CD14-positive monocyte (primary cell): Measurements from ENCODE around the gene ARL15. TPM values are rescaled to one million over a fixed set of nuclear protein-coding genes. Genes with fewer than 3 reads are reported as not detected.

Experiments
- DNase-seq, 3 donors: peaks; one replicate each; pipeline ENCODE4 v3.0.0-alpha.2; 2011 to 2022
- H2AFZ ChIP-seq: 2 replicates; pipeline ENCODE4 v1.6.0; 2012; ENCODE audit warnings: mild to moderate bottlenecking, low read depth, low read length, inconsistent platforms; ENCODE audit not compliant: insufficient read depth, poor library complexity, severe bottlenecking
- H3K27ac ChIP-seq, 2 donors: 1 replicate in 1 of 2; 2 replicates in 1 of 2; pipeline ENCODE4 v1.5.1; 2012 to 2013; ENCODE audit warnings: low read length in 2 of 2, control low read depth in 1 of 2, inconsistent platforms in 1 of 2, low read depth in 1 of 2, mild to moderate bottlenecking in 1 of 2
- H3K27me3 ChIP-seq, 2 donors: one replicate each; pipeline versions ENCODE4 v1.6.0 to v1.6.1; 2011 to 2013; ENCODE audit warnings: low read length in 2 of 2; ENCODE audit not compliant: control insufficient read depth in 2 of 2, insufficient read depth in 2 of 2
- H3K36me3 ChIP-seq, 2 donors: replicated peaks in 1 of 2; 1 replicate in 1 of 2; 2 replicates in 1 of 2; pipeline versions ENCODE4 v1.5.1 to v1.6.1; 2012 to 2013; ENCODE audit warnings: low read length in 2 of 2, control low read depth in 1 of 2, inconsistent platforms in 1 of 2, mild to moderate bottlenecking in 1 of 2; ENCODE audit not compliant: insufficient read depth in 2 of 2, control insufficient read depth in 1 of 2
- H3K4me1 ChIP-seq, 2 donors: 1 replicate in 1 of 2; 2 replicates in 1 of 2; pipeline versions ENCODE4 v1.5.1 to v1.6.1; 2012 to 2013; ENCODE audit warnings: low read length in 2 of 2, control low read depth in 1 of 2, inconsistent platforms in 1 of 2, mild to moderate bottlenecking in 1 of 2, moderate library complexity in 1 of 2; ENCODE audit not compliant: insufficient read depth in 2 of 2, control insufficient read depth in 1 of 2
- H3K4me2 ChIP-seq: replicated peaks from 2 replicates; pipeline ENCODE3; 2012; ENCODE audit warnings: low read length, moderate library complexity, mild to moderate bottlenecking; ENCODE audit not compliant: poor library complexity, severe bottlenecking; ENCODE audit errors: extremely low read depth
- H3K4me3 ChIP-seq, 3 experiments: fragments of 200-600 bp in 1 of 3; sonication (generic) in 1 of 3; replicated peaks in 1 of 3; 1 replicate in 2 of 3; 2 replicates in 1 of 3; pipeline ENCODE4 v1.5.1; 2011 to 2013; ENCODE audit warnings: low read length in 3 of 3, mild to moderate bottlenecking in 3 of 3, control low read depth in 2 of 3, low read depth in 2 of 3, inconsistent platforms in 1 of 3, moderate library complexity in 1 of 3
- H3K79me2 ChIP-seq: 2 replicates; pipeline ENCODE4 v1.6.0; 2012; ENCODE audit warnings: mild to moderate bottlenecking, control low read depth, inconsistent platforms, low read length, moderate library complexity; ENCODE audit not compliant: insufficient read depth
- H3K9ac ChIP-seq: 2 replicates; pipeline ENCODE4 v1.6.0; 2017; ENCODE audit warnings: low read length, mild to moderate bottlenecking; ENCODE audit not compliant: insufficient read depth, poor library complexity, severe bottlenecking
- H3K9me3 ChIP-seq, 2 donors: replicated peaks in 1 of 2; 1 replicate in 1 of 2; 2 replicates in 1 of 2; pipeline versions ENCODE4 v1.5.1 to v1.6.1; 2012 to 2013; ENCODE audit warnings: low read length in 2 of 2, control low read depth in 1 of 2; ENCODE audit not compliant: control insufficient read depth in 1 of 2, insufficient read depth in 1 of 2
- H4K20me1 ChIP-seq: 2 replicates; pipeline ENCODE4 v1.6.0; 2012; ENCODE audit warnings: mild to moderate bottlenecking, low read length, control low read depth, moderate library complexity; ENCODE audit not compliant: insufficient read depth
- H3K27ac Mint-ChIP-seq, 7 donors: one replicate each; pipeline ENCODE4 v1.8.0; 2020; ENCODE audit warnings: mild to moderate bottlenecking in 7 of 7, mixed read lengths in 7 of 7, moderate library complexity in 6 of 7, inconsistent platforms in 2 of 7
- H3K27me3 Mint-ChIP-seq, 3 donors: one replicate each; pipeline ENCODE4 v1.8.0; 2021 to 2022; ENCODE audit warnings: low read depth in 3 of 3, mild to moderate bottlenecking in 3 of 3, mixed read lengths in 3 of 3, moderate library complexity in 3 of 3, inconsistent platforms in 1 of 3
- H3K36me3 Mint-ChIP-seq, 2 donors: one replicate each; pipeline ENCODE4 v1.8.0; 2020; ENCODE audit warnings: mixed read lengths in 2 of 2, inconsistent platforms in 1 of 2, mild to moderate bottlenecking in 1 of 2
- H3K4me1 Mint-ChIP-seq: one replicate; pipeline ENCODE4 v1.8.0; 2020; ENCODE audit warnings: mild to moderate bottlenecking, mixed read lengths
- H3K4me3 Mint-ChIP-seq, 2 donors: one replicate each; pipeline ENCODE4 v1.8.0; 2020; ENCODE audit warnings: mild to moderate bottlenecking in 2 of 2, mixed read lengths in 2 of 2, moderate library complexity in 1 of 2
- H3K9me3 Mint-ChIP-seq, 7 donors: one replicate each; pipeline ENCODE4 v1.8.0; 2020 to 2022; ENCODE audit warnings: mixed read lengths in 7 of 7, mild to moderate bottlenecking in 6 of 7, moderate library complexity in 6 of 7, inconsistent platforms in 2 of 7
- WGBS: methylation state at CpG from one replicate; pipeline ENCODE4 v1.1.5; 2013; ENCODE audit warnings: missing lambda C conversion rate; ENCODE audit not compliant: insufficient coverage; 5-methylcytosine and 5-hydroxymethylcytosine counted together
- intact Hi-C, 2 donors: fragments of 100-400 bp; cut with micrococcal nuclease; formaldehyde crosslinking; loops; one replicate each; pipeline versions ENCODE4 v1.15.0 to v1.15.1; 2023
- polyA plus RNA-seq, 3 donors: library from polyadenylated mRNA; depleted of rRNA in 1 of 3; unstranded in 2 of 3; stranded (reverse) in 1 of 3; fragments of 300-500 nt in 2 of 3; fragments of >200 nt in 1 of 3; fragmentation: Illumina TruSeq in 2 of 3; gene quantifications; 1 replicate in 2 of 3; 2 replicates in 1 of 3; pipeline ENCODE4 v1.2.3, GENCODE V29; 2012 to 2021
- TF ChIP-seq, protein P1 (sequence below): fragments of 200-600 bp; IDR thresholded peaks from one replicate; pipeline ENCODE4 v1.8.0; 2022; ENCODE audit warnings: antibody characterized with exemption, mild to moderate bottlenecking

Gene ARL15
- polyA plus RNA-seq, 3 donors, result 10.5 to 27.6 (median 18.0) TPM

DNA sequence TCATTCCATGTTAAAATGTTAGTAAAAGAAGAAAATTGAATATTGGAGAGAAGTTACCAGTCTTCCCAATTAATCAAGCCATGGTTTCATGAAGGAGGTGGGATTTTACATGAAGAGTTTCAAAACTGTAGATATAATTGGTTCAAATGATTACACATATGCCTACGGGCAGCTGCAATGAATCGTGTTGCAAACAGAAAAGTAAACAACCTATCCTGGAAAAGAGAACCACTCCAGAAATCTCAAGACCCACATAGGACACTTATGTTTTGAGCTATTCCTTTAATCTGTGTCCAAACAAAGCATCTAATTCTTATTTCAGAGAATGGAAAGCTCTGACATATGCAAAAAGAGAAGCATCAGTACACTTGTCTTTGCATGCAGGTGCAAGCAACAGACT lies 409.7 kb downstream of the ARL15 start:
- no peak for DNase-seq
- intact Hi-C loops, result no loop called here
- no peaks in the 10 kb centered on the region for H4K20me1 ChIP-seq
- H3K4me3 ChIP-seq, result no peak overlapping the region
- no peaks in the 10 kb centered on the region for H3K4me1 ChIP-seq
- Mint-ChIP-seq H3K27ac (no peak overlapping the region), H3K4me1 (no peaks in the 10 kb centered on the region), H3K4me3 (no peak overlapping the region), H3K36me3 (no peaks in the 10 kb centered on the region), H3K27me3 (peaks cover 0 to 2% (median 0%) of the 10 kb centered on the region in 3 donors), H3K9me3 (peaks cover 0 to 4% (median 1%) of the 10 kb centered on the region in 7 donors)
- no CpG with 5 or more reads among the region's 2 CpGs for WGBS
- no peaks in the 10 kb centered on the region for H3K27me3 ChIP-seq
- no peaks in the 10 kb centered on the region for H3K79me2 ChIP-seq
- H3K4me2 ChIP-seq, result no peak overlapping the region
- H3K9me3 ChIP-seq, result peaks cover 0 to 3% of the 10 kb centered on the region in 2 donors
- TF ChIP-seq, protein P1, sequence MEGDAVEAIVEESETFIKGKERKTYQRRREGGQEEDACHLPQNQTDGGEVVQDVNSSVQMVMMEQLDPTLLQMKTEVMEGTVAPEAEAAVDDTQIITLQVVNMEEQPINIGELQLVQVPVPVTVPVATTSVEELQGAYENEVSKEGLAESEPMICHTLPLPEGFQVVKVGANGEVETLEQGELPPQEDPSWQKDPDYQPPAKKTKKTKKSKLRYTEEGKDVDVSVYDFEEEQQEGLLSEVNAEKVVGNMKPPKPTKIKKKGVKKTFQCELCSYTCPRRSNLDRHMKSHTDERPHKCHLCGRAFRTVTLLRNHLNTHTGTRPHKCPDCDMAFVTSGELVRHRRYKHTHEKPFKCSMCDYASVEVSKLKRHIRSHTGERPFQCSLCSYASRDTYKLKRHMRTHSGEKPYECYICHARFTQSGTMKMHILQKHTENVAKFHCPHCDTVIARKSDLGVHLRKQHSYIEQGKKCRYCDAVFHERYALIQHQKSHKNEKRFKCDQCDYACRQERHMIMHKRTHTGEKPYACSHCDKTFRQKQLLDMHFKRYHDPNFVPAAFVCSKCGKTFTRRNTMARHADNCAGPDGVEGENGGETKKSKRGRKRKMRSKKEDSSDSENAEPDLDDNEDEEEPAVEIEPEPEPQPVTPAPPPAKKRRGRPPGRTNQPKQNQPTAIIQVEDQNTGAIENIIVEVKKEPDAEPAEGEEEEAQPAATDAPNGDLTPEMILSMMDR, result no peak
- no peak overlapping the region for H3K27ac ChIP-seq
- H2AFZ ChIP-seq, result no peak overlapping the region
- no peaks in the 10 kb centered on the region for H3K36me3 ChIP-seq
- H3K9ac ChIP-seq, result no peak overlapping the region

DNA sequence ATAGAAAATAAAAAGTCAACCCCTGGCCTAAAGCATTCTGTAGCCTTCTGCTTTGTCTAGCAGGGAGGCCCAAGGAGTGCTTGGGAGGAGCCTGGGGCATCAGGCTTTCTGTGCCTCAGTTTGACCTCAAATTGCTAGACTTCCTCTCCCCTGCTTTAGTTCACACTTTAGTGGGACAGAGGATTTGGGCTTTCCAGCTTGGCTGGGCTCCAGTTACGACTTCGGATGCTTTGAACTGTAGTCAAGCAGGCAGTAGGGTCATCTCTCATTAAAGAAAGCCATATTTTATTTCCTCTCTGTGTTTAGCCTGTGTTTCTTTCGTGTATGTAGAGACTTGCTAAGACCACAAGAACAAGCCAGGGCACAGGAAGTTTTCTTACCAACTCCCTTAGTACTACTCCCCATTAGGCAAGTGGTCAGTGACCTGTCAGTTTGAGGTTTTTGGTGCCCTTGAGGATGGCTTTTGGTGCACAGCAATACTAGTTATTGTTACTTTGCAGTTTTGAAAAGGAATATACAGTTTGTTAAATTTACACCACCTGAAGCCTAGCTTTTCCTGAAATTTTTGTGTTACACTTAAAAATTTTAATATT lies 415.2 kb downstream of the ARL15 start:
- Mint-ChIP-seq H3K36me3 (peaks cover 0 to 3% of the 10 kb centered on the region in 2 donors), H3K27ac (peak overlapping the region in 1 of 7 donors; percentile 2), H3K4me1 (no peaks in the 10 kb centered on the region), H3K9me3 (peaks cover 0 to 3% (median 1%) of the 10 kb centered on the region in 7 donors), H3K27me3 (peaks cover 0 to 3% (median 0%) of the 10 kb centered on the region in 3 donors), H3K4me3 (no peak overlapping the region)
- Histone ChIP-seq H3K4me3 (no peak overlapping the region), H3K4me2 (no peak overlapping the region), H2AFZ (no peak overlapping the region), H3K27ac (no peak overlapping the region), H3K79me2 (no peaks in the 10 kb centered on the region), H3K9ac (no peak overlapping the region), H3K27me3 (no peaks in the 10 kb centered on the region), H4K20me1 (no peaks in the 10 kb centered on the region), H3K36me3 (no peaks in the 10 kb centered on the region), H3K4me1 (no peaks in the 10 kb centered on the region), H3K9me3 (peaks cover 0 to 3% of the 10 kb centered on the region in 2 donors)
- WGBS, result 50% methylated on average over 2 of the region's 3 CpGs
- DNase-seq, result no peak
- intact Hi-C loops, result no loop called here
- TF ChIP-seq, protein P1, result no peak
